ENCODE measurements around the gene TTC39B.

TTC39B gene

DNA sequence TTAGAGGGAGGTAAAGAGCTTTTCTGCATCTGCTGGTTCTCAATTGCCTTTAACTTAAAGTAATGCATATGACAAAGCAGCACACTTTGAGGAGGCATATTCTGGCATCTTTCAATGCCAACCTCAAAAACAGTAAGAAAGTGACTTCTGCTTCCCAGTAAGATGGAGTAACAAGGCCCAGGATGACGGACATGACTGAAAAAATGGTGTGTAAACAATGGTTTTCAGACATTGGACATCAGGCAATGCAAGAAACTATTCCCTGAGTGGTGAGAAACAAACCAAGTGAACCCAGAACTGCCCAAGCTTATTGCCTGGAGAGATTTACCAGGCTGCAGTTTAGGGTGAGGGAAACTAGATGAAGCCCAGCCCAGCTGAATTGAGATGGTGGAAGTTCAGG is 39.8 kb upstream of the TTC39B start:
- TF ChIP-seq EGR1 (IDR thresholded peaks at IDR 0.05) (no peak), TEAD4 (IDR thresholded peaks at IDR 0.05) (no peak), FOXM1 (IDR thresholded peaks at IDR 0.05; ENCODE audit: borderline replicate concordance, low read depth) (no peak)

DNA sequence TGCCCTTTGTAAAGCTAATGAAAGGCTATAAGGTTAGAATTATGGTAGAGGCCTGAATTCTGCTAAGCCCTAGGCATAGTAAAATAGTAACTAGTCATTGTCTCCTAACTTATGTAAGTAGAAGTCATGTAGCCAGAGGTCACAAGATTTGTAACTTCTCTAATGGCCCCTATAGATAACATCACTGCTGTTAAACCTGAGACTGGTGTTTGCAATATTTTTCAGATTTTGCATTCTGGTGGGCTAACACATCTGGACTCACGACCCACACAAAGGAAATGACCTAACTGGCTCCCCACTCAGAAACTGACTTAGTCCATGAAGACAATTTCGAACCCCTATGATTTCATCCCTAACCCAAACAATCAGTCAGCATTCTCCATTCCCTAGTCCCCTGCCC is 37.2 kb upstream of the TTC39B start:
- TF ChIP-seq NFIC (IDR thresholded peaks at IDR 0.05) (no peak), MAX (IDR thresholded peaks at IDR 0.05) (no peak), EP300 (IDR thresholded peaks at IDR 0.05; ENCODE audit: borderline replicate concordance) (no peak), CEBPB (IDR thresholded peaks at IDR 0.05) (no peak), TCF12 (IDR thresholded peaks at IDR 0.05; ENCODE audit: low read depth) (no peak), CREB1 (IDR thresholded peaks at IDR 0.05; ENCODE audit: low read depth) (no peak), RAD21 (IDR thresholded peaks at IDR 0.05; ENCODE audit: low read depth) (no peak), EGR1 (IDR thresholded peaks at IDR 0.05) (no peak), TEAD4 (IDR thresholded peaks at IDR 0.05) (no peak), FOXM1 (IDR thresholded peaks at IDR 0.05; ENCODE audit: borderline replicate concordance, low read depth) (no peak), ZBTB7A (IDR thresholded peaks at IDR 0.05; ENCODE audit: low read depth) (no peak)
- TF ChIP-seq, protein P1, sequence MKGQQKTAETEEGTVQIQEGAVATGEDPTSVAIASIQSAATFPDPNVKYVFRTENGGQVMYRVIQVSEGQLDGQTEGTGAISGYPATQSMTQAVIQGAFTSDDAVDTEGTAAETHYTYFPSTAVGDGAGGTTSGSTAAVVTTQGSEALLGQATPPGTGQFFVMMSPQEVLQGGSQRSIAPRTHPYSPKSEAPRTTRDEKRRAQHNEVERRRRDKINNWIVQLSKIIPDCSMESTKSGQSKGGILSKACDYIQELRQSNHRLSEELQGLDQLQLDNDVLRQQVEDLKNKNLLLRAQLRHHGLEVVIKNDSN (IDR thresholded peaks at IDR 0.05): no peak

GRCh38 chr9:15333376-15333881 is 26.4 kb upstream of the TTC39B start:
- TF ChIP-seq MAX (IDR thresholded peaks at IDR 0.05) (no peak), TEAD4 (IDR thresholded peaks at IDR 0.05) (no peak), ZBTB7A (IDR thresholded peaks at IDR 0.05; ENCODE audit: low read depth) (no peak), CEBPB (IDR thresholded peaks at IDR 0.05) (no peak), TAF1 (IDR thresholded peaks at IDR 0.05; ENCODE audit: low read depth) (no peak), YY1 (IDR thresholded peaks at IDR 0.05; ENCODE audit: low read depth) (no peak), FOXM1 (IDR thresholded peaks at IDR 0.05; ENCODE audit: borderline replicate concordance, low read depth) (no peak), REST (IDR thresholded peaks at IDR 0.05; ENCODE audit: low read depth) (no peak), EGR1 (IDR thresholded peaks at IDR 0.05) (no peak), EP300 (IDR thresholded peaks at IDR 0.05; ENCODE audit: borderline replicate concordance) (no peak), CREB1 (IDR thresholded peaks at IDR 0.05; ENCODE audit: low read depth) (no peak), RAD21 (IDR thresholded peaks at IDR 0.05; ENCODE audit: low read depth) (no peak), NFIC (IDR thresholded peaks at IDR 0.05) (no peak), TCF12 (IDR thresholded peaks at IDR 0.05; ENCODE audit: low read depth) (no peak)
- TF ChIP-seq, protein P1 (IDR thresholded peaks at IDR 0.05): no peak

DNA sequence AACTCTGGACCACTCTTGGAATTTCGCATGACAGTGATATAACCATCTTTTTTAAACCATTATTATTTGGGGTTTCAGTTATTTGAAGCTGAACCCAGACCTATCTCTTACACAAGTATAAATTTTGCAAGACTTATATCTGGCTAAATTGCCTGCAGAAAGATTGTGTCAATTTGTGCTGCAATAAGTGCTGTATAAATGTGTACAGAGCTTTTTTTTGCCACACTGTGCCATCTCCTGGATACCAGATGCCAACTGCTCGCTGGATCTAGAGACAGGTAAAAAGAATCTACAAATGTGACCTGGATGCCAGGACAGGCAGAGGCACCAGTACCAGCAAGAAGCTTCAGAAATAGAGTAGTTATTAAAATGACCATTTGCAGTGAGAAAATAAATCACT is 25.9 kb upstream of the TTC39B start:
- TF ChIP-seq TAF1 (IDR thresholded peaks at IDR 0.05; ENCODE audit: low read depth): no peak
- TF ChIP-seq EP300 (IDR thresholded peaks at IDR 0.05; ENCODE audit: borderline replicate concordance): no peak
- TF ChIP-seq NFIC (IDR thresholded peaks at IDR 0.05): no peak
- TF ChIP-seq EGR1 (IDR thresholded peaks at IDR 0.05): no peak
- TF ChIP-seq REST (IDR thresholded peaks at IDR 0.05; ENCODE audit: low read depth): no peak
- TF ChIP-seq CEBPB (IDR thresholded peaks at IDR 0.05): no peak
- TF ChIP-seq TEAD4 (IDR thresholded peaks at IDR 0.05): no peak
- no peak for TF ChIP-seq ZBTB7A (IDR thresholded peaks at IDR 0.05; ENCODE audit: low read depth)
- TF ChIP-seq MAX (IDR thresholded peaks at IDR 0.05): no peak
- TF ChIP-seq FOXM1 (IDR thresholded peaks at IDR 0.05; ENCODE audit: borderline replicate concordance, low read depth): no peak
- no peak for TF ChIP-seq TCF12 (IDR thresholded peaks at IDR 0.05; ENCODE audit: low read depth)
- no peak for TF ChIP-seq RAD21 (IDR thresholded peaks at IDR 0.05; ENCODE audit: low read depth)
- no peak for TF ChIP-seq YY1 (IDR thresholded peaks at IDR 0.05; ENCODE audit: low read depth)
- no peak for TF ChIP-seq CREB1 (IDR thresholded peaks at IDR 0.05; ENCODE audit: low read depth)
- TF ChIP-seq, protein P1 (IDR thresholded peaks at IDR 0.05): no peak

DNA sequence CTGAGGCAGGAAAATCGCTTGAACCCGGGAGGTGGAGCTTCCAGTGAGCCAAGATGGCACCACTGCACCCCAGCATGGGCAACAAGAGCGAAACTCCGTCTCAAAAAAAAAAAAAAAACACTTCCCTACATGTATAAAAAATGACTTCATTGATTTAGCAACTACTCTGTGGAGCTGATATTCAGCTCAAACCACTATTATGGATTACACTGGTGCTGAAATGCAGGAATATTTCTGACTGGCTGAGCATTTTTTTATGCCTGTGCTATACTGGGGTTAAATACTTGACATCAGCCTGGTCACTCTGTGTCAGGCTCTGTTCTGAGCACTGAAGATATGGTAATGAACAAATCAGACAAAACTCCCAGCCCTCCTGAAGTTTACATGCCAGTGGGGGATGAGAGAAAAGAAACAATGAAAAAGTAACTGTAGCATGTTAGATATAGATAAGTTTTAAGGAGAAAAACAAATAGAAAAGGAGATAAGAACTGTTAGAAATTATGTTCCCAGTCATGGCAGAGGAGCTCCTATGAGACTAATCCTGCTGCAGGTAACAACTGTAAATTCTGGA is 22.6 kb upstream of the TTC39B start:
- no peak for TF ChIP-seq RAD21 (IDR thresholded peaks at IDR 0.05; ENCODE audit: low read depth)
- no peak for TF ChIP-seq TEAD4 (IDR thresholded peaks at IDR 0.05)
- no peak for TF ChIP-seq TAF1 (IDR thresholded peaks at IDR 0.05; ENCODE audit: low read depth)
- TF ChIP-seq, protein P1 (IDR thresholded peaks at IDR 0.05): no peak
- TF ChIP-seq YY1 (IDR thresholded peaks at IDR 0.05; ENCODE audit: low read depth): no peak
- no peak for TF ChIP-seq MAX (IDR thresholded peaks at IDR 0.05)
- TF ChIP-seq REST (IDR thresholded peaks at IDR 0.05; ENCODE audit: low read depth): no peak
- no peak for TF ChIP-seq CEBPB (IDR thresholded peaks at IDR 0.05)
- TF ChIP-seq TCF12 (IDR thresholded peaks at IDR 0.05; ENCODE audit: low read depth): no peak
- TF ChIP-seq EP300 (IDR thresholded peaks at IDR 0.05; ENCODE audit: borderline replicate concordance): no peak
- TF ChIP-seq EGR1 (IDR thresholded peaks at IDR 0.05): no peak
- TF ChIP-seq NFIC (IDR thresholded peaks at IDR 0.05): no peak
- no peak for TF ChIP-seq CREB1 (IDR thresholded peaks at IDR 0.05; ENCODE audit: low read depth)
- no peak for TF ChIP-seq FOXM1 (IDR thresholded peaks at IDR 0.05; ENCODE audit: borderline replicate concordance, low read depth)
- TF ChIP-seq ZBTB7A (IDR thresholded peaks at IDR 0.05; ENCODE audit: low read depth): no peak

Data from Ishikawa (cell line).